Activated CD4-positive, alpha-beta T cell treated with anti-CD3 and anti-CD28 coated beads for 24 hours (primary cell): ENCODE measurements around the gene PRDM2.
A peak's percentile ranks its signal among the peaks of the same experiment; 100 is the strongest.
"Not testable (repeated sequence)": the region's sequence is repeated elsewhere in the genome, so short reads cannot be mapped to it uniquely, and the experiment has no call there.

ENCODE experiments used
- DNase-seq, 2 donors: peaks; one replicate each; pipeline ENCODE4 v3.0.0-alpha.2; 2020; ENCODE audit warnings: low read depth in 2 of 2

The PRDM2 gene

GRCh38 chr1:13697738-13698137 lies 2.2 kb upstream of the PRDM2 start:
- DNase-seq: no peak

- no peak for DNase-seq
Measured at GRCh38 chr1:13699510-13699909, 478 bp upstream of the PRDM2 start.

- peak; percentile 24 to 31 for DNase-seq
Measured at GRCh38 chr1:13700521-13701270, 708 bp downstream of the PRDM2 start.

GRCh38 chr1:13701271-13701640 lies 1.3 kb downstream of the PRDM2 start:
- no peak for DNase-seq

GRCh38 chr1:13702425-13703127 lies 2.6 kb downstream of the PRDM2 start:
- no peak for DNase-seq

- no peak for DNase-seq
Measured at GRCh38 chr1:13703128-13703513, 3.1 kb downstream of the PRDM2 start.

- DNase-seq: no peak
Measured at GRCh38 chr1:13703558-13704490, 3.8 kb downstream of the PRDM2 start.

- DNase-seq: no peak
Measured at GRCh38 chr1:13706046-13706445, 6.1 kb downstream of the PRDM2 start.

- no peak for DNase-seq
Measured at GRCh38 chr1:13707164-13707563, 7.2 kb downstream of the PRDM2 start.

GRCh38 chr1:13708380-13708982 lies 8.5 kb downstream of the PRDM2 start:
- no peak for DNase-seq

GRCh38 chr1:13710086-13710485 lies 10.1 kb downstream of the PRDM2 start:
- no peak for DNase-seq

GRCh38 chr1:13714851-13715250 lies 14.9 kb downstream of the PRDM2 start:
- DNase-seq: no peak

- DNase-seq: not testable (repeated sequence)
Measured at GRCh38 chr1:13715616-13716287, 15.8 kb downstream of the PRDM2 start.

- DNase-seq: no peak
Measured at GRCh38 chr1:13722808-13723360, 22.9 kb downstream of the PRDM2 start.

GRCh38 chr1:13723810-13724209 lies 23.8 kb downstream of the PRDM2 start:
- DNase-seq: no peak

GRCh38 chr1:13725714-13726175 lies 25.8 kb downstream of the PRDM2 start:
- peak in 1 of 2 donors; percentile 23 for DNase-seq

GRCh38 chr1:13728091-13728715 lies 28.2 kb downstream of the PRDM2 start:
- no peak for DNase-seq

GRCh38 chr1:13730291-13730690 lies 30.3 kb downstream of the PRDM2 start:
- DNase-seq: no peak

- peak; percentile 56 to 58 for DNase-seq
Measured at GRCh38 chr1:13730751-13731482, 30.9 kb downstream of the PRDM2 start.

- DNase-seq: no peak
Measured at GRCh38 chr1:13731897-13732296, 31.9 kb downstream of the PRDM2 start.
